ENCODE measurements around the gene PRKAG2. TPM values are rescaled to one million over a fixed set of nuclear protein-coding genes. Genes with fewer than 3 reads are reported as not detected.
"Not testable (repeated sequence)": the region's sequence is repeated elsewhere in the genome, so short reads cannot be mapped to it uniquely, and the experiment has no call there.

Gene PRKAG2
- polyA plus RNA-seq, 1 of the 3 experiments (the other 2 are of a cell fraction) = 51.6 TPM

DNA sequence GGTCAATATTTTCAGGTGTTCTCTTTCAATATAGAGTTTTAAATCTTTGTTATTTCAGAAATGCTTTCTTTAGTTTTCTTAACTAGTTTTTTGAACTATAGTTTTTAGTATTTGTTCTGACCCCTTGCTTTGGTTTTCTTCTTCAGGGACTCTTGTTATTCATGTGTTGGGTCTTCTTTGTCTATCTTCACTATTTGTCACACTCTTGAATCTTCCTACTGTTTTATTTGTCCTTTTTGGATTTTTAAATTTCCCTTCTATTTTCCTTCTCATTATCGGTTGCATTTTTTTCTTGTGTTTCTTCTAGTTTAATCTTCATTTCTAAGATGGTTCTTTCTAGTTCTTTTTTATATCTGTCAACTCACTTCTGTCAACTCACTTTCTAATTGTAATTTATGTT is 37.1 kb upstream of the PRKAG2 start:
- Histone ChIP-seq H3K27me3 (ENCODE audit: insufficient read depth) (peaks cover 29% of the 10 kb centered on the region), H3K9me2 (no peaks in the 10 kb centered on the region), H3K36me3 (replicated peaks in 1 of 2; ENCODE audit: control insufficient read depth in 1 of 2, insufficient read depth in 2 of 2, low read length in 1 of 2) (no peaks in the 10 kb centered on the region), H3K4me1 (ENCODE audit: control insufficient read depth in 1 of 2, insufficient read depth in 2 of 2, low read depth in 1 of 2, low read length in 1 of 2) (no peaks in the 10 kb centered on the region), H4K20me1 (ENCODE audit: insufficient read depth) (no peaks in the 10 kb centered on the region), H3K4me3 (ENCODE audit: low read depth in 2 of 2, low read length in 1 of 2) (no peak overlapping the region), H3K27ac (ENCODE audit: low read depth in 2 of 2, low read length in 1 of 2) (no peak overlapping the region), H3K79me2 (ENCODE audit: insufficient read depth) (no peaks in the 10 kb centered on the region), H3F3A (replicated peaks; ENCODE audit: insufficient read depth) (no peaks in the 10 kb centered on the region), H3K9me3 (peaks cover 11% of the 10 kb centered on the region), H2AFZ (ENCODE audit: low read depth) (no peak overlapping the region), H3K9ac (no peak overlapping the region), H3K4me2 (no peak overlapping the region)
- TF ChIP-seq, protein P1, sequence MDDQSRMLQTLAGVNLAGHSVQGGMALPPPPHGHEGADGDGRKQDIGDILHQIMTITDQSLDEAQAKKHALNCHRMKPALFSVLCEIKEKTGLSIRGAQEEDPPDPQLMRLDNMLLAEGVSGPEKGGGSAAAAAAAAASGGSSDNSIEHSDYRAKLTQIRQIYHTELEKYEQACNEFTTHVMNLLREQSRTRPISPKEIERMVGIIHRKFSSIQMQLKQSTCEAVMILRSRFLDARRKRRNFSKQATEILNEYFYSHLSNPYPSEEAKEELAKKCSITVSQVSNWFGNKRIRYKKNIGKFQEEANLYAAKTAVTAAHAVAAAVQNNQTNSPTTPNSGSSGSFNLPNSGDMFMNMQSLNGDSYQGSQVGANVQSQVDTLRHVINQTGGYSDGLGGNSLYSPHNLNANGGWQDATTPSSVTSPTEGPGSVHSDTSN (IDR thresholded peaks at IDR 0.05) = no peak
- no peak for TF ChIP-seq NRF1 (IDR thresholded peaks at IDR 0.05; ENCODE audit: low read depth, low read length)
- no peak for TF ChIP-seq RXRA (IDR thresholded peaks at IDR 0.05; ENCODE audit: borderline replicate concordance, low read depth)
- no peak for TF ChIP-seq FOSL2 (IDR thresholded peaks at IDR 0.05; ENCODE audit: borderline replicate concordance, low read depth)
- no peak for TF ChIP-seq GATA2 (CRISPR knock-in tag; IDR thresholded peaks at IDR 0.05)
- no peak for TF ChIP-seq TAF1 (IDR thresholded peaks at IDR 0.05; ENCODE audit: borderline replicate concordance, low read depth, low read length)
- TF ChIP-seq POLR2AphosphoS5 (IDR thresholded peaks at IDR 0.05; ENCODE audit: low read depth, low read length) = no peak
- TF ChIP-seq YY1 (IDR thresholded peaks at IDR 0.05; ENCODE audit: low read depth) = no peak
- no peak for TF ChIP-seq JUND (IDR thresholded peaks at IDR 0.05)
- TF ChIP-seq RFX5 (IDR thresholded peaks at IDR 0.05; ENCODE audit: low read length) = no peak
- no peak for TF ChIP-seq RAD21 (IDR thresholded peaks at IDR 0.05; ENCODE audit: low read length)
- 83% methylated on average over 1 of the region's 1 CpG for WGBS (ENCODE audit: low lambda C conversion rate)
- CTCF ChIA-PET = interaction anchor here (0.9 kb wide), 1 partner anchor 12 kb away, joined by 3 read pairs; no protein-coding TSS in a partner anchor
- no peak for DNase-seq
- POLR2A ChIA-PET = no interaction called here

GRCh38 chr7:151910655-151911054 is 33.7 kb upstream of the PRKAG2 start:
- CTCF ChIA-PET = interaction anchor here (1.2 to 2.0 kb wide), 2 partner anchors 10 to 127 kb away, joined by 3 to 6 read pairs; no protein-coding TSS in a partner anchor
- WGBS (ENCODE audit: low lambda C conversion rate) = 27% methylated on average over 3 of the region's 3 CpGs

DNA sequence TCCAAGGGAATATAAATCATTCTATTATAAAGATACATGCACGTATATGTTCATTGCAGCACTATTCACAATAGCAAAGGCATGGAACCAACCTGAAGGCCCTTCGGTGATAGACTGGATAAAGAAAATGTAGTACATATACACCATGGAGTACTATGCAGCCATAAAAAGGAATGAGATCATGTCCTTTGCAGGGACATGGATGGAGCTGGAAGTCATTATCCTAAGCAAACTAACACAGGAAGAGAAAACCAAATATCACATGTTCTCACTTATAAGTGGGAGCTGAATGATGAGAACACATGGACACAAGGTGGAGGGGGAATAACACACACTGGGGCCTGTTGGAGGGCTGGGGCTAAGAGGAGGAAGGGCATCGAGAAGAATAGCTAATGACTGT is 30.2 kb upstream of the PRKAG2 start:
- H3K36me3 ChIP-seq (replicated peaks in 1 of 2; ENCODE audit: control insufficient read depth in 1 of 2, insufficient read depth in 2 of 2, low read length in 1 of 2); H3K9ac ChIP-seq; H3K79me2 ChIP-seq (ENCODE audit: insufficient read depth); DNase-seq; H4K20me1 ChIP-seq (ENCODE audit: insufficient read depth); POLR2A ChIA-PET; H3K4me3 ChIP-seq (ENCODE audit: low read depth in 2 of 2, low read length in 1 of 2); CTCF ChIA-PET; H3K4me1 ChIP-seq (ENCODE audit: control insufficient read depth in 1 of 2, insufficient read depth in 2 of 2, low read depth in 1 of 2, low read length in 1 of 2); H3K27ac ChIP-seq (ENCODE audit: low read depth in 2 of 2, low read length in 1 of 2); H3K4me2 ChIP-seq; H3K9me2 ChIP-seq; H2AFZ ChIP-seq (ENCODE audit: low read depth); H3F3A ChIP-seq (replicated peaks; ENCODE audit: insufficient read depth); H3K9me3 ChIP-seq: not testable (repeated sequence)
- WGBS (ENCODE audit: low lambda C conversion rate) = 25% methylated on average over 3 of the region's 3 CpGs
- peaks cover 14% of the 10 kb centered on the region; the same call in 1 of the 2 replicates for H3K27me3 ChIP-seq (ENCODE audit: insufficient read depth)

More at GRCh38 chr7:151910655-151911054, 33.7 kb upstream of the PRKAG2 start:
- H4K20me1 ChIP-seq (ENCODE audit: insufficient read depth); H3F3A ChIP-seq (replicated peaks; ENCODE audit: insufficient read depth); H2AFZ ChIP-seq (ENCODE audit: low read depth); H3K9ac ChIP-seq; H3K27ac ChIP-seq (ENCODE audit: low read depth in 2 of 2, low read length in 1 of 2); H3K9me2 ChIP-seq; H3K79me2 ChIP-seq (ENCODE audit: insufficient read depth); H3K36me3 ChIP-seq (replicated peaks in 1 of 2; ENCODE audit: control insufficient read depth in 1 of 2, insufficient read depth in 2 of 2, low read length in 1 of 2); H3K4me1 ChIP-seq (ENCODE audit: control insufficient read depth in 1 of 2, insufficient read depth in 2 of 2, low read depth in 1 of 2, low read length in 1 of 2); DNase-seq; POLR2A ChIA-PET; H3K4me2 ChIP-seq; H3K4me3 ChIP-seq (ENCODE audit: low read depth in 2 of 2, low read length in 1 of 2): not testable (repeated sequence)
- Histone ChIP-seq H3K27me3 (ENCODE audit: insufficient read depth) (peaks cover 15% of the 10 kb centered on the region; the same call in 1 of the 2 replicates), H3K9me3 (peaks cover 16% of the 10 kb centered on the region)
